ENCODE data around the gene TSPAN7.

DNA sequence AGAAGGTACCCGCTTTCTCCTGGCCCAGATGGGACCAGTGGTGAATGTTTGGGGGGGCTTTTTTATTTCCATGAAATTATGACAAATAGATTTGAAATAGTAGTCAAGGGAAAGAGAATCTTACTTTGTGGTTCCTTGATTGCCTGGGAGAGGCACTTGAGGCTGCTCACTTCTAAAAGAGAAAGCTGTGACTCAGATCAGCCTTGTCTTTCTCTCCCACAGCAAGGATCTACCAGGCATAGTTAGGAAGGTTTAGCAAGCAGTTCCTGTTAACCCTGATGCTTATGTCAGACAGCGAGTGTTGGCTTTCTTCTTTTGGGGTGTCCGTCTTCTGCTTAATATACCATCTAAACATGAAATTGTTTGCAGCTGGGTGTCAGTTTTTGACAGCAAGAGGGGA is 114.5 kb downstream of the TSPAN7 start:
- TF ChIP-seq, protein P1, sequence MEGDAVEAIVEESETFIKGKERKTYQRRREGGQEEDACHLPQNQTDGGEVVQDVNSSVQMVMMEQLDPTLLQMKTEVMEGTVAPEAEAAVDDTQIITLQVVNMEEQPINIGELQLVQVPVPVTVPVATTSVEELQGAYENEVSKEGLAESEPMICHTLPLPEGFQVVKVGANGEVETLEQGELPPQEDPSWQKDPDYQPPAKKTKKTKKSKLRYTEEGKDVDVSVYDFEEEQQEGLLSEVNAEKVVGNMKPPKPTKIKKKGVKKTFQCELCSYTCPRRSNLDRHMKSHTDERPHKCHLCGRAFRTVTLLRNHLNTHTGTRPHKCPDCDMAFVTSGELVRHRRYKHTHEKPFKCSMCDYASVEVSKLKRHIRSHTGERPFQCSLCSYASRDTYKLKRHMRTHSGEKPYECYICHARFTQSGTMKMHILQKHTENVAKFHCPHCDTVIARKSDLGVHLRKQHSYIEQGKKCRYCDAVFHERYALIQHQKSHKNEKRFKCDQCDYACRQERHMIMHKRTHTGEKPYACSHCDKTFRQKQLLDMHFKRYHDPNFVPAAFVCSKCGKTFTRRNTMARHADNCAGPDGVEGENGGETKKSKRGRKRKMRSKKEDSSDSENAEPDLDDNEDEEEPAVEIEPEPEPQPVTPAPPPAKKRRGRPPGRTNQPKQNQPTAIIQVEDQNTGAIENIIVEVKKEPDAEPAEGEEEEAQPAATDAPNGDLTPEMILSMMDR (IDR thresholded peaks at IDR 0.05; ENCODE audit: insufficient read depth, low read length, poor library complexity, severe bottlenecking), result no peak
- TF ChIP-seq EZH2phosphoT487 (conservative IDR thresholded peaks at IDR 0.05; ENCODE audit: low read length), result no peak
